NCI-H345 (cell line): ENCODE results near the gene PFN3.

ENCODE experiments used
- DNase-seq: peaks from one replicate; lab custom pipeline; 2025; lab: John Stamatoyannopoulos, UW

The PFN3 gene

DNA sequence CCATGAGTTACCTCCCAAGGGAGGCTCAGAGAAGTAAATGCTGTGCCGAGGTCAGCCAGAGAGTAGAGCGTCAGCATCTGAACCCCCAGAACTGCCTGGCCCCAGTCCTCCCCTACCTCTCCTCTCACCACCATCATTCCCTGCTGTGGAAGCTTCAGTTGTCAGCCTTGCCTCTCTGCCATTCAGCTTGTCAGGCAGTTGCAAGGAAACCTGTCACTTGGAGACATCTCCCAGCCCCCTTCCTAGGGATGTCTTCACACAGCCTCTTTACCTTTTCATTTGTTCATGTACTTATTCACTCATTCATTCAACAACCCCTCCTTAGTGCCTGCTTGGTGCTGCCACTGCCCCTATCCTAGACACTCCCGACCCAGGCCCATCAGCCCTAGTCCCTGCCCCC is 40.6 kb downstream of the PFN3 start:
- no peak for DNase-seq

DNA sequence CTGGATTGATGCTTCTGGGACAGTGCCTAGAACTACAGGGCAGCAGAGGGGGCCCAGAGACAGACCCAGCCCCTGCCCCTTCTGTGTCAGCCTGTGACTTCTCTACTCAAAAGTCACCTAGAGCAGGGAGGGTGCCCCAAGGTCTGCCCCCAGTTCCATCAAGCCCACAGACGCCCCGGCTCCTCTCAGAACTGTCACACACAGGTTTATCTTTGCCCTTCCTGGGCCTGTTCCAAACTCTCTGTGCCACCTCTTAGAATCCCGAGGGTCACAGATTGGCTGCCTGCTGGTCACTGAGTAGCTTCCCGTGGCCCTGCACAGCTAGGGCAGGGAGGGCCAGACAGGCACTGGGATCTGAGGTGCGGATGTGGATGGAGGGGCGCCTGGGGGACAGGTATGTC is 41.0 kb downstream of the PFN3 start:
- no peak for DNase-seq

DNA sequence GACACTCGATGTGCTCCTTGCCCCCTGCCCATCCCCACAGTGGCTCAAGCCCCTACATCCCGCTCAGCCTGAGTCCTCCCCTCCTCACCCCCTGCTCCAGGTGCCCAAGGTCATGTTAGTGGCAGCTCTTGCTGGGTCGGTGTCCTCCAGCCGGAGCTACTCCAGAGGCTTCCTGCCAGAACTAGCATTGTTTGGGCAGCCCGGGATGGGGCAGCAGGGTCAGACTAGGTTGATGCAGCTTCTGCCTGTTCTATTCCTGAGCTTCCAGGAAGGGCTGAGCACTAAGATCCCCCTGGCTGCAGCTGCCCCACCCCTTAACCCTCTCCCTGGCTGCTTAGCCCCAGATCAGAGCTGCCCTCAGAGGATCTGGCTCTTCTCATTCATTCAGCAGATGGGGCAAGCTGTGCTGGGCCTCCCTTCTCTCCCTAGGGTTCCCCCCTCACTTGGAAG is 42.1 kb downstream of the PFN3 start:
- DNase-seq, result no peak

DNA sequence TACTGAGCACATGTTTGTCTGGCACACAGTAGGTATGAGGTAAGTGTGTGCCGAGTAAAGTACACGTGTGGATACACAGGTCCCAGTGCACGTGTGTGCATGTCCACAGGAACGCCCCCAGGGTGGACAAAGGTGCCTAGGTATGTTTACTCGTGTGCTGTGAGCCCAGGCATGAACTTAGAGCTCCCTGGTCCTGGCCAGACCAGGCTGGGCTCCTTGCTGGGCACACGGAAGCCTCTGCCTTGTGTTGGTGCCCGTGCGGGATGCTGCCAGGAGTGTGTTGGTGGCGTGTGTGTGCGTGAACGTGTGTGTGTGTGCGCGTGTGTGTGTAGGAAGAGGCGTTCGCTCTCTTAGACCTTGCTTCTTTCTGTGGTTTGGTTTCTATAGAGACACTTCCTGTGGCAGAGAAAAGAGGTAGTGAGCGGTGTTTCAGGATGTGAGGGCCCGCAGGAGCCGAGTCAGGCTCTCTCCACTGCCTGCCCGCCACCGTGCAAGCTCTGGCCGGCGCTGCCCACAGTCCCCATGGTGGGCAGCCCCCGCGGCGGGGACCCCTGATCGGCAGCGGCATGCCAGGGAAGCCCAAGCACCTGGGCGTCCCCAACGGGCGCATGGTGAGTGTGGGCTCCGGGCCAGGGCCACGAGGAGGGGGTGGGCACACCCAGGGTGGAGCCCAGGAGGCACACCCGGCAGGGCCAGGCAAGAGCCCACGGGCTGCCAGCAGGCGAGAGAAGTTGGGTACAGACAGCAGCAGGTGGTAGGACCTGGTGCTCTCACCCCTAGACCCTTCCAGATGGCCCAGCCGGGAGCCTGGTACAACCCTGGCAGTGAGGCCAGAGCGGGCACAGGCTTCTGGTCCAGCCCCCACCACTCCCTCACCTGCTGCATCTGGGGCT is 42.8 kb downstream of the PFN3 start, which contains the start of gene RGS14:
TSS of gene RGS14 (plus strand) at position 466 of the 893 bp plus-strand sequence. CDS start at position 567, 101 bp downstream.
- DNase-seq, result peak; percentile 50

DNA sequence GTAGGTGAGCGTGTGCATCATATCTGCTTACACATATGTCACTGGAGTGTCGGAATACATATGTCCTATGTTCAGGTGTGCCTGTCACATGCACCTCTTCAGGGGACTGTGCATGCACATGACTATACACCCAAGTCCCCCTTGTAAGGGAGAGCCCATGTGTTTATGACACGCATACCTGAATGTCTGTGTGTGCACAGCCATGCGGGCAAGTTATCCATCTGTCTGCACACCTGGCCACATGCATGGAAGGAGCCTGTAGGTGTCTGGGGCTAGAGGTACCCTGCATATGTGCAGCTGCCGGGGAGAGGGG is 43.4 kb downstream of the PFN3 start:
- no peak for DNase-seq

DNA sequence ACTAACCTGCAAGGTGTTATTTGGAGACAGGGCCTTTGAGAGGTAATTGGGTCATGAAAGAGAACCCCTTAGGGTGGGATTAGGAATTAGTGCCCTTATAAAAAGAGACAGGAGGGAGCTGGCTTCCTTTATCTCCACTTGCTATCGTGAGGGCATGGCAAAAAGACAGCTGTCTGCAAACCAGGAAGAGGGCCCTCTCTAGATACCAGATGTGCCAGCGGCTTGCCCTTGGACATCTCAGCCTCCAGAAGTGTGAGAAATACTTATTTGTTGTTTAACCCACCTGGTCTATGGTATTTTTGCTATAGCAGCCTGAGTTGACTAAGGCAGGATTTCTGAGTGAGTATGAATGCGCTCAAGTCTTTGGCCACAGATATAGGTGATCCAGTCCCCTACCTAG is 43.7 kb downstream of the PFN3 start:
- no peak for DNase-seq

DNA sequence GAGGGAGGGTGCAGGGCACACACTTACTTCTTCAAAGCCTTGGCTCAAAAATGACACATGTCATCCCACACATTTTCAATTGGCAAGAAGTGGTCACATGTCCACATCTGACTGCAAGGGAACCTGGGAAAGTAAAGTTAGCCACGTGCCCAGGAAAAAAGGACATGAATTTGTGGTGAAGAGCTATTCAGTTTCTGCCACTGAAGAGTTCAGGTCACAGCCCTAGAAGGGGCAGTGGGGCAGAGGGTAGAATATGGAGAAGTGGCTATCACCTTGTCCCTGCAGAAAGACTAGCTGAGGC is 44.6 kb downstream of the PFN3 start:
- DNase-seq, result no peak

DNA sequence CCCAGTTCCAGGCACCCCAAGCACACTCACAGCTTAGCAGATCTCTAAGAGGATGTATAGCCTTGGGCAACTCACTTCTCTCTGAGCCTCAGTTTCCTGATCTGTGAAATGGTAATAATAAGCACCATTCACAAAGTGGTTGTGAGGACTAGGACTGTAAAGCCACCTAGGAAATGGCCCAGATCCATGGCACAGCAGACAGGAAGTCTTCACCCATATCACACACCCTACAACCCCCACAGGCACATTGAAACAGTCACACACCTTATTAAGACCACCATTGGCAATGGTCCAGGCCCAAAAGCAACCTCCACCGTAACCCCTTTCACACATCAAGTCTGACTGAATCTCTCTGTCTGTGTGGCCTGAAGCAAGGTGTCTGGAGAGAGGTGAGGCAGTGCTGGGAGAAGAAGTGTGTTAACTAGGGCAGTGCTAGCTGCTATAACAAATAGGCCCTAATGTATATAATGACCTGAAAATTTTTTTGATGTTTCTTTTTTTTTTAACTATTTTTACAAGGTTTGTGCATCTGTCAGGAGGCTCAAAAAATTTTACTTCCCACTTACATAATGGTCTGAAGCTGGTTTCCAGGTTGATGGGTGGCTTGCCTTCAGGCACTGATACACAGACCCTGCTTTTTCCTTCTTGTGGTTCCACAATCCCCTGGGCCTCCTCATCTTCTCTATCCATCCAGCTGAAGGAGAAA is 45.1 kb downstream of the PFN3 start:
- DNase-seq, result no peak

DNA sequence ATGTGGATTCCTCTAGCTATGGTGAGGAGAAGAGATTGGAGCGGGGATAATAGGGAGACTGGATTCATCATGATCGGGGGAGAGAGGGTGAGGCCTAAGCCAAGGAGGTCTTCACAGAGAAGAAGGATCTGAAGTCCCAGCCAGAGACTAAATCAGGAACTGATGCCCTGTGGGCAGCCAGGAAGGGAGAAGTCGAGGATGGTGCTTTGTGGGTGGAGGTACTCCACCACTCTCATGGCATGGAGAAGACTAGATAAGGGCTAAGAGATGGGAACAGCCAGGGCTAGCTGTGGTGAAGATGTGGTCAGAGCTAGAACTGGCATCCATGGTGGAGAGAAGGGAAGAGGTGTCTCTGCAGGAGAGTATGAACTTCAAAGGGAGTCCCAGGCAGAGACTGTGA is 45.8 kb downstream of the PFN3 start:
- DNase-seq, result no peak

DNA sequence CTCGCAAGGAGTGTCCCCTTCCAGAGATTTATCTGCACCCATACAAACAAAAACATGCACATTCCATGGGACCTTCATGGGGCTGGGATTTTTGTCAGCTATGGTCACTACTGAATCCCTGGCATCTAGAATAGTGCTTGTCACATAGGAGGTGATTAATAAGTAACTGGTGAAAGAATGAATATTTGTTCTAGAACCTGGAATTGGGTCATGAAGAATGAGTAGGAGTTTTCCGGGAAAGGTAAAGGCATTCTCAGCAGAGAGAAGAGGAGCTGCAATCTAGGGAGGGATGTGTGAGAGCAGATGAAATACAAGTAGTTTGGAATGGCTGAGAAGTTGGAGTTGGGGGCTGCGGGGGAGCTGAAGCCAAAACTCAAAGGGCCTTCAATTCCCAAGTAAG is 46.2 kb downstream of the PFN3 start:
- DNase-seq, result no peak

DNA sequence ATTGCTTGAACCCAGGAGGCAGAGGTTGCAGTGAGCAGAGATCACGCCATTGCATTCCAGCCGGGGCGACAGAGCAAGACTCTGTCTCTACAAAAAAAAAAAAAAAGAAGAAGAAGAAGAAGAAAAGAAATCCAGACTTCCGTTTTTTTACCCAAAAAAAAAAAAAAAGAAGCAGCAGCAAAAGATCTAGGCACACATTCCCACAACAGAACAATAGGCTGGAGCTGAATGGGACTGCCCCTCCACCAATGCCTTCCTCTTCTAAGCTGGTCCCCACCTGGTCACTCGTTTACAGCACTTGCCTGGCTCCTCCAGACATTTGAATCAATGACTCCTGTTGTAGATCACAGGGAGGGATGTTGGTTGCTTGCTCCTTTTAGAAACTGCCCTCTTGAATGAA is 47.4 kb downstream of the PFN3 start:
- DNase-seq, result no peak

DNA sequence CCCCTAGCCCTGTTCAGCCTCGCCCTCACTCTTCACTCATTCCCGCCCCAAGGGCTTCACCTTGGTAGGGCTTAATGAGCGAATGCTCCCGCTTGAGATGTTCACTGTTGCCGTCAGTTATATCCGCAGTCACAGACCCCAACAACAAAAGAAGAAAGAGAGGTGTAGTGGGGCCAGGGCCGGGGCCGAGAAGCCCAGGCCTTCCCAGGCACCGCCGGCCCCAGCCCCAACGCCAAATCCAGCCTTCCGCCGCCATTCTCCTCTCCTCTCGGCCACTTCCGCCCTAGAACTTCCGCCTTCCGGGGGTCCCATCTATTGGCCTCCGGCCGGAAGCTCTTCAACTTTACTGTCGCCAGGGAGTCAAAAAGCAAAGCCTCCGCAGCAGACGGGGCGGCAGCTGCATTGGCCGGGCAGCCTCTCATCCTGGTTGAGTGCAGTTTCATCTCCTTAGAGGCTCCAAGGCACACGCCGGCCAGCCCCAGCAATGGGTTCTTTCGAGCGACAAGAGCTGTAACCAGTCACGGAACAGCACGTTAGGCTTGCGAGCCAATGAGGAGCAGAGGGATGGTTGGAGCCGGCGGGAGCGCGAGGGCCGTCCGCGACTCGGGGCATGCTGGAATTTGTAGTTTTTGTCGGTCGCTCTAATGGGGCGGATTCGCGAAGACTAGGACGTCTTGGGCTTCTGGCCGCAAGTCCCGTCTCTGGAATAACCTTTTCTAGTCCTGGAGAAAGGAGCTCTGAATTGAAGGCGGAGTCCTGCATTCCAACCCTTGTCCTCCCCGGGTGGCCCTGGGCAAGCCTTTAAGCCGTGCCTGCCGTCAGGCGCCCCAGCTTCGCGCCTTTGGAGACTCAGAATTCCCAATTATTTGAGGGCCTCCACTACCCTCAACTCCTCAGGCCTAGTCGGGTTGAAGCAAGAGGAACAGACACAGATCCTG is 48.8 kb downstream of the PFN3 start, which contains the start of gene LMAN2:
TSS of gene LMAN2 (minus strand) at position 277 of the 938 bp plus-strand sequence. CDS start at position 256, 21 bp downstream.
- peak; percentile 95 for DNase-seq

DNA sequence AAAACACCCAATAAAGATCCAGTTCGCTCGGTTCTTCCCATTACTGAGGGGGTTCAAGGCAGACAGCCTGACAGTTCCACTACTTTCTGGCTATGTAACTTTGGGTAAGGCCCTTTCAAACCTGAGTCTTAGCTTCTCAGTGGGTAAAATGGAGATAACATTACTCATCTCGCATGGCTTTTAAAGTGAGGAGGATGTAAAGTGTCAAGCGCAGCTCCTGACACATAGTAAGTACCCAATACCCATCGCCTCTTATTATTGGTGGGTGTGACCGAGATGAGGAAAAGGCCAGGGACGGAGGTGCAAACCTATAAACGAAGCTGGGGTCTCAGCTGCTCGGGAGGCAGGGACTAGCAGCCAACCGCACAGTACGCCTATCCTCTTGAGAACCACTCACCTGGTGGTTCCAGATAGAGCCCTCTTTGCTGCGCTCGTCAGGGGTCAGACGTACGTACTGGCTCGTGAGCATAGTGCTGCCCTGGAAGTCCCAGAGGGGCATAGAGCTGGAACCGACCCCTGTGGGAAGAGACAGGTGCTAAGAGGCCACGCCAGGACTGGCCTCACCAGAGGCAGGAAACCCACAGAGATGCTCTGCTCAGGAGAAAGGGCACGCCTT is 49.6 kb downstream of the PFN3 start:
- DNase-seq, result no peak
